GM20000 (cell line): Measurements from ENCODE around the gene VGF.

Experiments used
- DNase-seq: peaks from one replicate; pipeline ENCODE4 v3.0.0; 2012; ENCODE audit warnings: low spot score
- TF ChIP-seq, protein P1 (sequence below): IDR thresholded peaks from 2 replicates; pipeline ENCODE4 v1.5.1; 2012; ENCODE audit warnings: mild to moderate bottlenecking, control low read depth; ENCODE audit errors: extremely low read depth, missing control alignments

VGF gene

DNA sequence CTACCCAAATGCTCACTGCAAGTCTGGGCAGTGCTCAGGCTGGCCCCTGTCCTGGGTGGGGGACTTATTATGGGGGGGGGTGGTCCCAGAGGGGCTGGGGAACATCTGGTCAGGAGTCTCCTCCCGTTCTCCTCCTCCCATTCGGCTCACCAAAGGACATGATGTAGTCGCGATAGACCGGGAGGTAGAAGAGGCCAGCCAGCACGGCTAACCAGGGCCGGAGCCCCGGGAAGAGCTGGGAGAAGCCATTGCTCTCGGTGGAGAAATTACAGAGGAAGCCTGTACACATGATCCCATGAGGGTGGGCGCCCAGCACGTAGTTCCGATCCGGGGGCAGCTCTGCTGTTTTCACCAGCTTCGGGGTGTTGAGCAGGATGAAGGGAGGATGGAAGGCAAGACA, 33.1 kb upstream of the VGF start:
- DNase-seq = no peak
- TF ChIP-seq, protein P1, sequence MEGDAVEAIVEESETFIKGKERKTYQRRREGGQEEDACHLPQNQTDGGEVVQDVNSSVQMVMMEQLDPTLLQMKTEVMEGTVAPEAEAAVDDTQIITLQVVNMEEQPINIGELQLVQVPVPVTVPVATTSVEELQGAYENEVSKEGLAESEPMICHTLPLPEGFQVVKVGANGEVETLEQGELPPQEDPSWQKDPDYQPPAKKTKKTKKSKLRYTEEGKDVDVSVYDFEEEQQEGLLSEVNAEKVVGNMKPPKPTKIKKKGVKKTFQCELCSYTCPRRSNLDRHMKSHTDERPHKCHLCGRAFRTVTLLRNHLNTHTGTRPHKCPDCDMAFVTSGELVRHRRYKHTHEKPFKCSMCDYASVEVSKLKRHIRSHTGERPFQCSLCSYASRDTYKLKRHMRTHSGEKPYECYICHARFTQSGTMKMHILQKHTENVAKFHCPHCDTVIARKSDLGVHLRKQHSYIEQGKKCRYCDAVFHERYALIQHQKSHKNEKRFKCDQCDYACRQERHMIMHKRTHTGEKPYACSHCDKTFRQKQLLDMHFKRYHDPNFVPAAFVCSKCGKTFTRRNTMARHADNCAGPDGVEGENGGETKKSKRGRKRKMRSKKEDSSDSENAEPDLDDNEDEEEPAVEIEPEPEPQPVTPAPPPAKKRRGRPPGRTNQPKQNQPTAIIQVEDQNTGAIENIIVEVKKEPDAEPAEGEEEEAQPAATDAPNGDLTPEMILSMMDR = no peak

DNA sequence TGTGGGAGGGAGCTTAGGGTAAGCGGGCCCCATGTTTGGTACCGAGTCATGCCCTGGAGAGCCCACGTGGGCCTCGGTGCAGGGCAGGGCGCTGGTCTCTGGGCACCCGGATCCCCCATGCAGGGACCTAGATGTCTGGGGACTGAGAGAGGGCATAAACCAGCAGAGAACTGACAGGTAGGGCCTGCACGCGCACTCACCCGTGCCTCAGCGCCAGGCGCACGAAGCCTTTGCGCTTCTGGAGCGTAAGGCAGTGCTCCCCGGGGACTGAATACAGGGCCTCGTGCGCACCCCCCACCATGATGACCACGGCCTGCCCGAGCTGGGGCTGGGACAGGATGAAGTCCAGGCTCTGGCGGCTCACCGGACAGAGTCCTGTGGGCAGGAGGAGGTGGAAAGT, 32.6 kb upstream of the VGF start:
- TF ChIP-seq, protein P1 = no peak

DNA sequence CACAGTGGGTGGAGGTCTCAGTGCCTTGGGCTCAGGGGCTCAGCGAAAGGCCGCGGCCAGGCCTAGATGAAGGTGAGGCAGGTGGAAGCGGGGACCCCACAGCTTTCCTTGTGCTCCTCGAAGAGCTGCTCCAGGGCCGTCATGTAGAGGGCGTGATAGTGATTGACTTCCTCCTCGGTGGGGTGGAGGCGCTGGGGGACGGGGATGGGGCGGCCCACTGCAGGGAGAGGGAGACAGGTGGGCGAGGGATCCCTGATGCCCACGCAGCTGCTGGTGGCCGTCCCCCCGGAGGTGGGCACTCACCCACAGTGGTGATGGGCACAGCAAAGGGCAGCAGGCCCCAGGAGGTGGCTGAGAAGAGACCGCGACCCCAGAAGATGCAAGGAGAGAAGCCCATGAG, 30.5 kb upstream of the VGF start:
- no peak for DNase-seq
- TF ChIP-seq, protein P1 = no peak

More for the DNA sequence above, 32.6 kb upstream of the VGF start:
- no peak for DNase-seq

DNA sequence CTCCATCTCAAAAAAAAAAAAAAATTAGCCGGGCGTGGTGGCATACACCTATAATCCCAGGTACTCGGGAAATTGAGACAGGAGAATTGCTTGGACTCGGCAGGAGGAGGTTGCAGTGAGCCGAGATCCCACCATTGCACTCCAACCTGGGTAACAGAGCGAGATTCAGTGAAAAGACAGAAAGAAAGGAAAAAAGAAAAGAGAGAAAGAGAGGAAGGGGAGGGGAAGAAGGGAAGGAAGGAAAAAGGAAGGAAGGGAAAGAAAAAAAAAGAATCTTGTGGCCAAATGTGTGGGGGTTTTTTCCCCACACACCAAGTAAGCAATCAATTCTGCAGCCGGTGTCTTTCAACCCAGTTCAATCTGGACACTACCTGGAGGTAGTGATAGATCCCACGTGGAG, 23.7 kb upstream of the VGF start:
- TF ChIP-seq, protein P1 = no peak
- DNase-seq = no peak

DNA sequence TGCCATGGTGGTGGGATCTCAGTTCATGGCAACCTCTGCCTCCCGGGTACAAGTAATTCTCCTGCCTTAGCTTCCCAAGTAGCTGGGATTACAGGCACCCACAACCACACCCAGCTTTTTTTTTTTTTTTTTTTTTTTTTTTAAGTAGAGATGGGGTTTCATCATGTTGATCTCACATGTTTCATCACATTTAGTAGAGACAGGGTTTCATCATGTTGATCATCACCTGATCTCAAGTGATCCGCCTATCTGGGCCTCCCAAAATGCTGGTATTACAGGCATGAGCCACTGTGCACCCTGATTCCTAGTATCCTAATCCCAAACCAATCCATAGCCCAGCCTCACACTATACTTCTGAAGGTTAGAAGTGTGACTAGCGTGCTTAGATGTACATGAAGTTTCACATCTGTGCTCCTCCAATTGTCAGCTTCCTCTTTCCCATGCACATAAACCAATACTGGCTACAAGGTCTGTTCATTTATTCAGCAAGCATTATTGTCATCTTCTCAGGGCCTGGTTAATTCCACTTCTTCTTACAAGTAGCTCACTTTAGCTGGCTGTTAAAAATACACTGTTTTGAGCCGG, 21.6 kb upstream of the VGF start:
- TF ChIP-seq, protein P1 = no peak

DNA sequence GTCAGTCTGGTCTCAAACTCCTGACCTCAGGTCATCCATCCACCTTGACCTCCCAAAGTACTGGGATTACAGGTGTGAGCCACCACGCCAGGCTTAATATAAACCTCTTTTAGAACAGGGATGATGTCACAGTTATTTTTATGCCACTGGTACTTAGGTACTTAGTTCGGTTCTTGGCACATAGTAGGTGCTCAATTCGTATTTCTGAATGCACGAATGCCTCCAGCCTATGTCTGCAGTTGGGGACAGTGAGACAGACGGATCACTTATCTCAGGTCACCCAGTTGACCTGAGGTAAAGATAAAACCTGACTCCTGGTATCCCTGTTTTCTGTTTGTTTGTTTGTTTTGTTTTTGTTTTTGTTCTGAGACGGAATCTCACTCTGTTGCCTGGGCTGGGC, 20.8 kb upstream of the VGF start:
- no peak for DNase-seq
- TF ChIP-seq, protein P1 = no peak

More for the DNA sequence above, 21.6 kb upstream of the VGF start:
- DNase-seq = no peak

DNA sequence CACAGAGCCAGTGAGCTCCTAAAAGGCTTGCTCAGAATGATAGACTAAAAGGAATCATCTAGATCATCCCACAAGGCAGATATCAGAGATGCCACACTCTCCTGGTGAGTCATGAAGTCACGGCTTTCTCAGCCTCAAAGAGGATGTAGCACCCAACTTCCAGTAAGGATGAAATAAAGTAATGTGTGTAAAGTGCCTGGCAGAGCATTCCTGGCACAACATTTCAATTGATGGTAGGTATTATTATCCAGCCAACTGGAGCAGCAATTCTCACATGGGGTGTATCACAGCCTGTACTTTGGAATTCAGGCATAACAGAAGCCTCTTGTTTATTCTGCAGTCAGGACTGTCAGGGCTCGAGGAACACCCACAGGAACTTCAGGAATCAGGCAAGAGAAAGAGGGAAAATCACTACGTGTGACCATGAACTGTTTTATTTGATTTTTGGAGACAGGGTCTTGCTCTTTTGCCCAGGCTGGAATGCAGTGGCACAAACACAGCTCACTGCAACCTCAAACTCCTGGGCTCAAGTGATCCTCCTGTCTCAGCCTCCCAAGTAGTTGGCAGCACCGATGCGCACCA, 20.0 kb upstream of the VGF start:
- TF ChIP-seq, protein P1 = no peak
- DNase-seq = no peak
